Fibroblast of villous mesenchyme (primary cell): ENCODE data around the gene TREX2. TPM values are rescaled to one million over a fixed set of nuclear protein-coding genes. Genes with fewer than 3 reads are reported as not detected.

Source experiments
- DNase-seq: peaks from one replicate; pipeline ENCODE4 v3.0.0-alpha.2; 2010; ENCODE audit warnings: low read depth
- H3K4me3 ChIP-seq: 2 replicates; pipeline ENCODE4 v1.5.1; 2011; ENCODE audit warnings: low read depth, mild to moderate bottlenecking, low read length
- CTCF ChIP-seq: IDR thresholded peaks from 2 replicates; pipeline ENCODE4 v1.5.1; 2012; ENCODE audit warnings: low read depth, mild to moderate bottlenecking, low read length; ENCODE audit not compliant: insufficient read depth
- total RNA-seq: library from RNA; depleted of rRNA; stranded (reverse); fragments of >200 nt; gene quantifications from 2 replicates; pipeline ENCODE4 v1.2.3, GENCODE V29; 2012

The TREX2 gene
- total RNA-seq, 1 donor: 3.0 TPM

DNA sequence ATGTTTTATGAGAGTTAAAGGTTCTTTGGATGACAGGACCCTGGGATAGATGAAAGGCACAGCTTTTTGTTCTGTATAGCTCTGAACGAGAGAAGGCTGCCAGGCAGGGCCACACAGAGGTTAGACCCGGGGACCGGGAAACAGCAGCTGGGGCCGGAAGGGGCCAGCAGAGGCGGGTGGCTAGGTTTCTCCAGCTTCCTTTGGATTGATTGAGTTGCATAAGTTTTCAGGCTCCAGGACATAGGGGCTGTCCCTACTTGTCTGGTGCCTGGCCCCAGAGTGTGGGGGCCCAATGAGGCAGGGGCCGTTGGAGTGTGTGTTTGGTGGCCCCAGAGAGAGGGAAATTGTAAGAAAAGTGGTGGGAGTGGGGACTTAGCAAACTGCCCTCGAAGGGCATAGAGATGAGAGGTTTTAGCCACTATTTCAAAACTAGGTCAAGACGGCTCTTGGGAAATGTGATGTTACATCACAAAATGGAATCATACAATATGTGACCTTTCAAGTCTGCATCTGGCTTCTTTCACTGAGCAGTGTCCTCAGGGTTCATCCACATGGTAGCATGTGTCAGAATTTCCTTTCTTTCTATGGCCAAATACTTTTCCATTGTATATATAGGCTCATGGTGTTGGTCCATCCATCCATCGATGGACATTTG is 30.9 kb downstream of the TREX2 start:
- DNase-seq: peak; percentile 68
- TF ChIP-seq CTCF: no peak
- H3K4me3 ChIP-seq: no peak overlapping the region

DNA sequence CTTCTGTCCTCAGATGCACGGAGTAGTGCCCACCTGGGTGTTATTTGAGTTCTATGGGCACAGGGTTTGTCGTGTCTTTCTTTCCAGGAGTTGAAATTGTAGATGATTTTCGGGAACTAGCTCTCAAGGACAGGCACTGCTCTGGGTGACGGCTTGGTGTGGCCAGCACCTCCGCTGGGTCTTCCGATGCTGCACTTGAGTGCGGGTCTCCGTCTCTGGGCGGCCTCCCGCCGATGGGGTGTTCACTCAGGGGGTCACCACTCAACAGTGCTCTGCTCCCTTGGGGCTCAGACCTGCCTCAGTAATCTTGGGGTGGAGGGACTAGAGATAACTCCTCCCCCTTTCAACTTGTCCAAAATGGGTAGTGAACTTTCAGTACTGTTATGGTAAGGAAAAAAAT is 32.1 kb downstream of the TREX2 start:
- no peak for TF ChIP-seq CTCF
- no peak for DNase-seq

DNA sequence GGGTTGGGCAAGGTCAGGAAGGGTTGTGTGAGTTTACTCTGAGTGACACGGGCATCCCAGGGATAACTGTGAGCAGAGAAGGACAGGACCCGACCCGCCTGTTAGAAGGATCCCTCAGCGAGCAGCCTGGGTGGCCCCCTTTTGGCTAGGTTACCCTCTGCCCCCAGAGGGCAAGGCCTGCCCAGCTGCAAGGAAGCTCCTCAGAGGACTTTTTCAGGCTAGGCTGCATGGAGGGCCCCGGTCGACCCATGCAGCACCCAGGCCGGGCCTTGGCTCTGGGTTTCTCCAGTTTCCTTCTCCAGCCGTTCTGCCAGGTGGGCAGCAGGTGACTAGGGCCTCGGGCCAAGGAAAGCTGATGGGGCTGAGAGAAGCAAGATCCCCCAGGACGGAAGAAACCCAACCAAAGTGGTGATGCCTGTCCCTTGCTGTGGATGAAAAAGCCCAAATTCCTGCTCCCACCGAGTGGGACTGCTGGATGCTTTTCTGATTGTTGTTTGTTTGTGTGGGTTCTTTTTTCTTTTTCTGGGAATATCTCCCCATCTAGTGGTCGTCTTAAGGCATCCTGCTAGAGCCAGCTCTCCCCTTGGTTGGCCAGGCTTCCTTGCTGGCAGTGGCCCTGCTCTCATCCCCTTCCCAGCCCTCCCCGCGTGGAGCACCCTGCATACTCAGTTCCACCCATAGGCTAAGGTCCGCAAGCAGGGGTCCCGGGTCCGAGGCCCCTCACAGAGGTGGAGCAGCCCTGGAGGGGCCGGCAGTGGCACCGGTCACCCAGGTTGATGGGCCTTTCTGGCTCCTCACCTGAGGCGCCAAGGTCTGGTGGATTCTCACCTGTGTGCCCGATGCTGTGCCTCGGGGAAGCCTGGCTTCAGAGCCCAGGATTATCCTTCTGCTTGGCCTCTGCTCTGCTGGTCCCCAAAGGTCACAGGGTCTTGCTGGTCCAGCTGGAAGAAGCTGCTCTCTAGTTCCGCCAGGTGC is 32.8 kb downstream of the TREX2 start:
- no peak for TF ChIP-seq CTCF
- no peak overlapping the region for H3K4me3 ChIP-seq
- DNase-seq: no peak

More for the DNA sequence above, 32.1 kb downstream of the TREX2 start:
- no peak overlapping the region for H3K4me3 ChIP-seq

DNA sequence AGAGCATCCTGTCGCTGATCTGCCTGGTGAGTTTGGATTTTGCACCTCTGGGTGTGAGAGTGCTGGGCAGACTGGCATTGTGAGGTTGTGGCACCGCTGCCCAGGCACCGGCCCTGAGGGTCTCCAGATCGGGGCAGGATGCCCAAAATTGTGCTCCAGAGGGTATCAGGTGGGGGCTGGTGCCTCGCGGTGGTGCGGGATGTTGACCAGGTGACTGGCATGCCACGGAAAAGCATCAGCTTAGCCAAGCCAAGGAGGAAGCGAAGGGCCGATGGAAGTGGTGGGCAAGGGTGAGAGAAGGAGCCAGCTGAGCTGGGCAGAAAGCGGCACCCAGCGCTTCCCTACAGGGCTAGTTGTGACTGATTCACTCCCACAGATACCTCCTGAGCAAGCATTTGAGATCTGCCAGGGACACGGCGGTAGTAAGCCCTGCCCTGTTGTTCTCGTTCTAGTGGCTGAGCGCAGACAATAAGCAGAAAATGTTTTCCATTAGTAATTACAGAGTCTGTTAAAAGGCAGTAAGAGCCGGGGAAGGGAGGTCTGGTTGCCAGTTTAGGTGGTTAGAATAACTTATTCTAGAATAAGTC is 33.8 kb downstream of the TREX2 start:
- peak; percentile 7 for DNase-seq
- TF ChIP-seq CTCF: no peak
- H3K4me3 ChIP-seq: peak overlapping the region; percentile 58

DNA sequence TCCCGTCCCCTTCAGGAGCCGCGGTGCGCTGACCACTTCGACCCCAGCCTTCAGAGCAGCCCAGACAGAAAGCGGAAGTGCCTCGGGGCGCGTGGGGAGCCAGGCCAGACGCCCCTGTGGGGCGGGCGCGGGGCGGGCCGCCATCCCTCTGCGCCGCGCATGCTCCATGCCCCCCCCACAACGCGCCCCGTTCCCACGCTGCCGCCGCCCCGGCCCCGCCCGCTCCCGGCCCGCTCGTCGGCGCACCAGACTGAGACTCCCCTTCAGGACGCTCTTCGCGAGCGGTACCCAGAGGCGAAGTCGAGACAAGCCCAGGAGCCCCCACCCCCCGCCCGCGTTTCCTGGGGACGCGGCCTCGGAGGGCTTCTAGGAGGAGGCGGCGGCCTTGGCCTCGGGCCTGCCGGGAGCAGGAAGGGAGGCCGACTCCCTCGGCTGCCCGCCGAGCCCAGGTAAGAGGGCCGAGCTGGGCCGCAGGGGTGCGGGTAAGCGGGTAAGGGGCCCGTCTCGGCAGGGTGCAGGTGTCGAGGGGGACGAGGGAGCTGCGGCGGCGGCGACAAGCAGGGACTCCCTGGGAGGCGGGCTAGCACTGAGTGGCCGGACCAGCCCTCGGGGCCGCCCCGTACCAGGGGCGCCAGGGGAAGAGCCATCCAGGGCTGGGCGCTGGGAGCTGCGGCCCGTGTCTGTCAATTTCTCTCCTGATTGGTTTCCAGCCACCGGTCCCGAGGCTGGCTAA is 34.4 kb downstream of the TREX2 start, which contains the start of gene ZFP92:
ZFP92 (plus strand) TSS at position 218 of the 733 bp plus-strand sequence. CDS start 6,851 bp downstream, outside the sequence.
- peak; percentile 12 for DNase-seq
- TF ChIP-seq CTCF: no peak
- H3K4me3 ChIP-seq: peak within 1 kb of the TSS; percentile 58

GRCh38 chrX:153410888-153411254 is 35.0 kb downstream of the TREX2 start:
- no peak for TF ChIP-seq CTCF

More at GRCh38 chrX:153410888-153411254, 35.0 kb downstream of the TREX2 start:
- no peak for DNase-seq
- H3K4me3 ChIP-seq: peak overlapping the region; percentile 58
